ENCODE results near the gene KIAA0586. TPM values are rescaled to one million over a fixed set of nuclear protein-coding genes. Genes with fewer than 3 reads are reported as not detected.

Gene KIAA0586
- total and polyA plus RNA-seq, 2 of the 4 experiments (the other 2 are of a cell fraction): 9.4 to 36.7 TPM

- 0 out of 4 replicates have a peak overlapping the region, but pooled peaks of 1 of the 2 experiments have one; percentile 51 for H4K8ac ChIP-seq (ENCODE audit: low read depth in 2 of 2, low read length in 2 of 2)
- peaks cover 14% of the 10 kb centered on the region for H3K9me1 ChIP-seq (ENCODE audit: insufficient read depth, low read length)
- no CpG with 5 or more reads among the region's 1 CpG for WGBS, 2 experiments (ENCODE audit: extremely low coverage in 2 of 2, insufficient read length in 1 of 2)
- peak overlapping the region; percentile 87; the same call in 1 of the 2 replicates for H3K4ac ChIP-seq (ENCODE audit: low read depth, low read length)
- no peak overlapping the region for H3K18ac ChIP-seq (ENCODE audit: low read depth, low read length)
- no peak overlapping the region for H2AFZ ChIP-seq (replicated peaks; ENCODE audit: low read length, poor library complexity)
- H3K79me1 ChIP-seq (ENCODE audit: low read depth in 1 of 2, low read length in 2 of 2): no peaks in the 10 kb centered on the region
- no peak overlapping the region for H3K9ac ChIP-seq (ENCODE audit: low read depth, low read length)
- H4K20me1 ChIP-seq (ENCODE audit: insufficient read depth, low read length): no peaks in the 10 kb centered on the region
- dilution Hi-C loops (cut with HindIII; ENCODE audit: low sequenced_read_pairs, unreplicated experiment) (no loop called here), intact Hi-C loops (cut with micrococcal nuclease) (loop anchor here (2.0 kb wide), 1 partner anchor 52 kb away; the partner anchor contains the start of gene DACT1), in situ Hi-C loops (cut with MboI; ENCODE audit: low sequenced_read_pairs) (no loop called here)
- no peak overlapping the region for H3K27ac ChIP-seq (ENCODE audit: insufficient read depth, low read length)
- DNase-seq (peak; percentile 76), ATAC-seq (ENCODE audit: low read depth) (peak; percentile 85)
- 0 out of 2 replicates have a peak overlapping the region, but pooled peaks have one; percentile 38 for H3K56ac ChIP-seq (ENCODE audit: extremely low read depth, insufficient read depth, low read length)
- ChIA-PET CTCF (interaction anchor here (0.7 to 1.6 kb wide), 4 partner anchors 12 to 84 kb away, joined by 3 to 5 read pairs (median 3); no protein-coding TSS in a partner anchor), POLR2A (ENCODE audit: unreplicated experiment) (no interaction called here)
- TF ChIP-seq RCOR1 (IDR thresholded peaks at IDR 0.05; ENCODE audit: insufficient replicate concordance, low read length): no peak
- no peak for TF ChIP-seq MAFK (IDR thresholded peaks at IDR 0.05; ENCODE audit: low read depth, low read length)
- no peak for TF ChIP-seq BHLHE40 (IDR thresholded peaks at IDR 0.05; ENCODE audit: low read depth, low read length)
- TF ChIP-seq CHD1 (IDR thresholded peaks at IDR 0.05; ENCODE audit: low read depth, low read length): no peak
- TF ChIP-seq FOS (IDR thresholded peaks at IDR 0.05; ENCODE audit: low read depth, low read length): no peak
- TF ChIP-seq USF2 (IDR thresholded peaks at IDR 0.05; ENCODE audit: low read depth, low read length): no peak
- TF ChIP-seq RFX5 (IDR thresholded peaks at IDR 0.05; ENCODE audit: low read depth, low read length): no peak
- TF ChIP-seq CTCF (conservative IDR thresholded peaks at IDR 0.05; ENCODE audit: low read depth, low read length): no peak
- TF ChIP-seq MXI1 (IDR thresholded peaks at IDR 0.05; ENCODE audit: borderline replicate concordance, low read depth, low read length): no peak
- TF ChIP-seq NFE2L2 (IDR thresholded peaks at IDR 0.05; ENCODE audit: low read depth, low read length): no peak
- TF ChIP-seq CEBPB (IDR thresholded peaks at IDR 0.05; ENCODE audit: low read depth, low read length): no peak
- TF ChIP-seq MAZ (IDR thresholded peaks at IDR 0.05; ENCODE audit: borderline replicate concordance, low read depth, low read length): no peak
- no peaks in the 10 kb centered on the region for H3K9me3 ChIP-seq (ENCODE audit: control insufficient read depth, insufficient read depth, low read length)
- no peaks in the 10 kb centered on the region for H3K36me3 ChIP-seq (ENCODE audit: control insufficient read depth, insufficient read depth, low read length)
- H2BK15ac ChIP-seq (ENCODE audit: low read depth, low read length): peak overlapping the region; percentile 71; the same call in 1 of the 3 replicates
- no peak overlapping the region for H2BK20ac ChIP-seq (ENCODE audit: low read depth, low read length)
- H4K5ac ChIP-seq (ENCODE audit: low read depth, low read length): no peak overlapping the region
- no peak overlapping the region for H3K4me3 ChIP-seq (ENCODE audit: insufficient read depth, low read depth, low read length)
- no peaks in the 10 kb centered on the region for H3K27me3 ChIP-seq (ENCODE audit: control insufficient read depth, insufficient read depth, low read length)
- H2BK120ac ChIP-seq (ENCODE audit: low read depth, low read length): peak overlapping the region; percentile 97
- peak overlapping the region; percentile 81 for H2BK5ac ChIP-seq (ENCODE audit: low read depth, low read length, poor library complexity, severe bottlenecking)
- no peak overlapping the region for H4K91ac ChIP-seq (ENCODE audit: insufficient read depth, low read depth, low read length)
- BruUV-seq (replicated peaks): no TSS peak
- H3K23ac ChIP-seq (ENCODE audit: low read depth, low read length): 0 out of 2 replicates have a peak overlapping the region, but pooled peaks have one; percentile 38
- H3K14ac ChIP-seq (replicated peaks; ENCODE audit: low read depth, low read length): peak overlapping the region; percentile 88
- no peak overlapping the region for H3K4me2 ChIP-seq (ENCODE audit: low read depth, low read length)
- H2AK5ac ChIP-seq (ENCODE audit: low read depth, low read length): no peak overlapping the region; the same call in 1 of the 2 replicates
- no peak overlapping the region for H2AK9ac ChIP-seq (replicated peaks; ENCODE audit: low read depth, low read length, poor library complexity)
- peaks cover 15% of the 10 kb centered on the region for H3K4me1 ChIP-seq (ENCODE audit: control insufficient read depth, insufficient read depth, low read length)
Observed at GRCh38 chr14:58584383-58584782, 156.9 kb downstream of the KIAA0586 start.

Measured in IMR-90 (cell line).